Endothelial cell of umbilical vein (primary cell): Measurements from ENCODE around the gene KAZN. TPM values are rescaled to one million over a fixed set of nuclear protein-coding genes. Genes with fewer than 3 reads are reported as not detected.

ENCODE experiments used
- BruUV-seq: library from RNA; stranded (reverse); fragments of 400-500 nt; replicated peaks from 2 replicates; lab custom pipeline; 2021; lab: Mats Ljungman, UMichigan
- CTCF ChIA-PET: fragments of 300-600, 350-600 bp; sonication (Branson Sonifier 250); formaldehyde crosslinking; loops from one replicate; lab custom pipeline; 2021; ENCODE audit warnings: antibody characterized with exemption, inconsistent platforms; lab: Charles Lee
- POLR2A ChIA-PET: fragments of 300-600, 350-600 bp; sonication (Branson Sonifier 250); formaldehyde crosslinking; loops from one replicate; lab custom pipeline; 2021; ENCODE audit warnings: antibody characterized with exemption, inconsistent platforms; lab: Charles Lee
- DNase-seq: peaks from one replicate; pipeline ENCODE4 v3.0.0-alpha.2; 2011; ENCODE audit warnings: low read depth, low spot score
- FAIRE-seq: peaks from 2 replicates; lab custom pipeline; 2011; peaks lifted over from hg19 to GRCh38; lab: Jason Lieb, UNC
- H2AFZ ChIP-seq: 2 replicates; pipeline ENCODE4 v1.6.0; 2012; ENCODE audit warnings: low read depth, low read length, control low read depth, inconsistent platforms
- H3K27ac ChIP-seq: 2 replicates; pipeline ENCODE4 v1.5.1; 2011; ENCODE audit warnings: low read depth, mild to moderate bottlenecking, control low read depth, low read length, moderate library complexity; ENCODE audit not compliant: insufficient read depth
- H3K27me3 ChIP-seq, 2 experiments: 2 replicates each; pipeline versions ENCODE4 v1.6.0 to v1.6.1; 2011; ENCODE audit warnings: low read length in 2 of 2, mixed read lengths in 1 of 2; ENCODE audit not compliant: control insufficient read depth in 2 of 2, insufficient read depth in 2 of 2
- H3K36me3 ChIP-seq, 2 experiments: 2 replicates in 1 of 2; 3 replicates in 1 of 2; pipeline ENCODE4 v1.5.1; 2011; ENCODE audit warnings: low read length in 2 of 2, mild to moderate bottlenecking in 1 of 2, moderate library complexity in 1 of 2; ENCODE audit not compliant: control insufficient read depth in 2 of 2, insufficient read depth in 2 of 2; ENCODE audit errors: extremely low read depth in 1 of 2
- H3K4me1 ChIP-seq: 3 replicates; pipeline ENCODE4 v1.5.1; 2011; ENCODE audit warnings: mild to moderate bottlenecking, low read length; ENCODE audit not compliant: control insufficient read depth, insufficient read depth; ENCODE audit errors: extremely low read depth
- H3K4me2 ChIP-seq: 2 replicates; pipeline ENCODE4 v1.6.1; 2011; ENCODE audit warnings: low read length, control low read depth, mixed read lengths; ENCODE audit not compliant: insufficient read depth
- H3K4me3 ChIP-seq, 3 experiments: fragments of 200-600 bp in 1 of 3; sonication (generic), shearing (Covaris generic) in 1 of 3; replicated peaks in 1 of 3; 2 replicates each; pipeline ENCODE4 v1.5.1; 2011 to 2016; ENCODE audit warnings: control low read depth in 3 of 3, low read length in 3 of 3, mild to moderate bottlenecking in 2 of 3, inconsistent platforms in 1 of 3, low read depth in 1 of 3, moderate library complexity in 1 of 3; ENCODE audit not compliant: insufficient read depth in 1 of 3
- H3K79me2 ChIP-seq: 2 replicates; pipeline ENCODE4 v1.6.0; 2012; ENCODE audit warnings: low read length, inconsistent platforms; ENCODE audit not compliant: control insufficient read depth, insufficient read depth
- H3K9ac ChIP-seq: replicated peaks from 2 replicates; pipeline ENCODE3; 2011; ENCODE audit warnings: low read length, control low read depth; ENCODE audit not compliant: insufficient read depth; ENCODE audit errors: extremely low read depth
- H3K9me1 ChIP-seq: replicated peaks from 3 replicates; pipeline ENCODE4 v1.6.0; 2011; ENCODE audit warnings: mild to moderate bottlenecking, low read length; ENCODE audit not compliant: control insufficient read depth, insufficient read depth; ENCODE audit errors: extremely low read depth
- H3K9me3 ChIP-seq: replicated peaks from 2 replicates; pipeline ENCODE4 v1.5.1; 2012; ENCODE audit warnings: low read length, inconsistent platforms; ENCODE audit not compliant: control insufficient read depth, insufficient read depth
- H4K20me1 ChIP-seq: replicated peaks from 2 replicates; pipeline ENCODE3; 2011; ENCODE audit warnings: mild to moderate bottlenecking, low read length; ENCODE audit not compliant: control insufficient read depth, insufficient read depth; ENCODE audit errors: extremely low read depth
- EZH2 ChIP-seq: IDR thresholded peaks from 2 replicates; pipeline ENCODE4 v1.6.1; 2012; ENCODE audit warnings: borderline replicate concordance, low read depth, mild to moderate bottlenecking, moderate library complexity, low read length, inconsistent platforms; ENCODE audit not compliant: severe bottlenecking
- FOS ChIP-seq: IDR thresholded peaks from 2 replicates; pipeline ENCODE4 v1.6.1; 2011; ENCODE audit warnings: mild to moderate bottlenecking, low read length, moderate library complexity, borderline replicate concordance; ENCODE audit not compliant: insufficient read depth
- GATA2 ChIP-seq: IDR thresholded peaks from 2 replicates; pipeline ENCODE4 v1.7.0; 2011; ENCODE audit warnings: low read depth, mild to moderate bottlenecking, moderate library complexity, mixed read lengths, low read length; ENCODE audit not compliant: insufficient read length, insufficient read depth
- JUN ChIP-seq: IDR thresholded peaks from 2 replicates; pipeline ENCODE4 v1.6.1; 2011; ENCODE audit warnings: borderline replicate concordance, low read depth; ENCODE audit not compliant: insufficient read length, insufficient read depth
- MYC ChIP-seq: IDR thresholded peaks from one replicate; pipeline ENCODE4 v1.6.1; 2011; ENCODE audit warnings: mild to moderate bottlenecking, low read depth, low read length
- POLR2A ChIP-seq: IDR thresholded peaks from 2 replicates; pipeline ENCODE4 v1.6.1; 2012; ENCODE audit warnings: low read depth, mild to moderate bottlenecking, control low read depth, low read length
- POLR2AphosphoS5 ChIP-seq: IDR thresholded peaks from 2 replicates; pipeline ENCODE4 v1.6.1; 2012; ENCODE audit warnings: low read depth, mild to moderate bottlenecking, control low read depth, low read length, moderate library complexity; ENCODE audit not compliant: insufficient read depth
- dilution Hi-C: fragments of 300-500 bp; cut with MboI; formaldehyde crosslinking; loops from one replicate; pipeline ENCODE4 v1.15.0; 2019; ENCODE audit warnings: low sequenced_read_pairs; ENCODE audit not compliant: extremely low pct_ligation_motif_present
- intact Hi-C: fragments of 100-400 bp; cut with micrococcal nuclease; formaldehyde crosslinking; loops from one replicate; pipeline ENCODE4 v1.10.0; 2022
- polyA plus RNA-seq, 4 experiments: library from polyadenylated mRNA; depleted of rRNA in 3 of 4; stranded (reverse) in 3 of 4; unstranded in 1 of 4; fragments of >200 nt; gene quantifications; 2 replicates each; pipeline versions ENCODE4 v1.2.1 to v1.2.3, GENCODE V29; 2011 to 2012; ENCODE audit warnings: missing spikeins in 1 of 4
- total RNA-seq: library from RNA; stranded (reverse); gene quantifications from 2 replicates; pipeline ENCODE4 v1.2.3, GENCODE V29; 2021
- TF ChIP-seq, protein P1 (sequence below): IDR thresholded peaks from 2 replicates; pipeline ENCODE4 v1.6.1; 2011; ENCODE audit not compliant: insufficient read depth, insufficient read length
- TF ChIP-seq, protein P2 (sequence below), 2 donors: IDR thresholded peaks; 1 replicate in 1 of 2; 2 replicates in 1 of 2; pipeline ENCODE4 v1.5.1; 2011; ENCODE audit warnings: low read length in 2 of 2, mild to moderate bottlenecking in 2 of 2, moderate library complexity in 2 of 2, control low read depth in 1 of 2, inconsistent platforms in 1 of 2, low read depth in 1 of 2; ENCODE audit not compliant: insufficient read depth in 1 of 2; ENCODE audit errors: extremely low read depth in 1 of 2

The KAZN gene
- total and polyA plus RNA-seq, 2 donors (not counting 3 experiments of a cell fraction or from before 2014, with no cell fraction given), result 1.6 to 5.8 TPM

DNA sequence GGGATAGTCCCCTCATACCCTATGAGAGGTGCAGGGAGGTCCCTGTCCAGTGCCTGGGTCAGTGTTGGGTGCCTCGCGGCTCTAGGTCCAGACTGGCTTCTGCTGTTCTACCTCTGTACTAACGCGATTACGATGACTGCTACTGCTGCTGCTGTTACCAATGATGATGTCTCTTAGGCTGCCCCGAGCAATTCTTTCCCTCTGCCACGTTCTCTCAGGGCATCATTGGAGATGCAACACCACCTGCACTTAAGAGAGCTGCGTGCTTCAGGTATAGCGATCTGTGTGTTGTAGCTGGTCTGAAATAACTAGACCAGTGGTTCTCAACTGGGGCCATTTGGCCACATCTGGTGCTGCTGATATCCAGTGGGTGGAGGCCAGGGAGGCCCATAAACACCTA, 36.9 kb downstream of the KAZN start:
- Histone ChIP-seq H4K20me1 (no peaks in the 10 kb centered on the region), H3K9me3 (no peaks in the 10 kb centered on the region), H3K4me1 (no peaks in the 10 kb centered on the region), H3K79me2 (no peaks in the 10 kb centered on the region), H3K27me3 (no peaks in the 10 kb centered on the region), H3K9me1 (no peaks in the 10 kb centered on the region), H2AFZ (no peak overlapping the region), H3K36me3 (no peaks in the 10 kb centered on the region), H3K4me3 (no peak overlapping the region), H3K27ac (no peak overlapping the region), H3K9ac (no peak overlapping the region), H3K4me2 (no peak overlapping the region)
- no TSS peak for BruUV-seq
- POLR2A ChIA-PET, result no interaction called here
- TF ChIP-seq POLR2A (no peak), EZH2 (no peak), GATA2 (no peak), FOS (no peak)
- TF ChIP-seq, protein P1, sequence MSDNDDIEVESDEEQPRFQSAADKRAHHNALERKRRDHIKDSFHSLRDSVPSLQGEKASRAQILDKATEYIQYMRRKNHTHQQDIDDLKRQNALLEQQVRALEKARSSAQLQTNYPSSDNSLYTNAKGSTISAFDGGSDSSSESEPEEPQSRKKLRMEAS, result no peak
- DNase-seq (no peak), FAIRE-seq (no peak)
- CTCF ChIA-PET, result no interaction called here
- intact Hi-C loops, result no loop called here
- dilution Hi-C loops, result no loop called here

- H3K27ac ChIP-seq, result no peak overlapping the region
- H3K36me3 ChIP-seq, result no peaks in the 10 kb centered on the region
- intact Hi-C loops, result no loop called here
- ChIA-PET CTCF (no interaction called here), POLR2A (no interaction called here)
- no peak for DNase-seq
- dilution Hi-C loops, result no loop called here
- no peaks in the 10 kb centered on the region for H3K9me1 ChIP-seq
- no peak for TF ChIP-seq EZH2
- TF ChIP-seq MYC, result no peak
- TF ChIP-seq FOS, result no peak
- no peak for TF ChIP-seq JUN
- TF ChIP-seq POLR2AphosphoS5, result no peak
- TF ChIP-seq, protein P1, result no peak
- TF ChIP-seq GATA2, result no peak
- TF ChIP-seq, protein P2, sequence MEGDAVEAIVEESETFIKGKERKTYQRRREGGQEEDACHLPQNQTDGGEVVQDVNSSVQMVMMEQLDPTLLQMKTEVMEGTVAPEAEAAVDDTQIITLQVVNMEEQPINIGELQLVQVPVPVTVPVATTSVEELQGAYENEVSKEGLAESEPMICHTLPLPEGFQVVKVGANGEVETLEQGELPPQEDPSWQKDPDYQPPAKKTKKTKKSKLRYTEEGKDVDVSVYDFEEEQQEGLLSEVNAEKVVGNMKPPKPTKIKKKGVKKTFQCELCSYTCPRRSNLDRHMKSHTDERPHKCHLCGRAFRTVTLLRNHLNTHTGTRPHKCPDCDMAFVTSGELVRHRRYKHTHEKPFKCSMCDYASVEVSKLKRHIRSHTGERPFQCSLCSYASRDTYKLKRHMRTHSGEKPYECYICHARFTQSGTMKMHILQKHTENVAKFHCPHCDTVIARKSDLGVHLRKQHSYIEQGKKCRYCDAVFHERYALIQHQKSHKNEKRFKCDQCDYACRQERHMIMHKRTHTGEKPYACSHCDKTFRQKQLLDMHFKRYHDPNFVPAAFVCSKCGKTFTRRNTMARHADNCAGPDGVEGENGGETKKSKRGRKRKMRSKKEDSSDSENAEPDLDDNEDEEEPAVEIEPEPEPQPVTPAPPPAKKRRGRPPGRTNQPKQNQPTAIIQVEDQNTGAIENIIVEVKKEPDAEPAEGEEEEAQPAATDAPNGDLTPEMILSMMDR (IDR thresholded peaks at IDR 0.05; ENCODE audit: extremely low read depth in 1 of 2, insufficient read depth in 1 of 2, low read depth in 1 of 2, low read length in 2 of 2), result no peak
- TF ChIP-seq POLR2A, result no peak
- no peak overlapping the region for H3K4me2 ChIP-seq
- H3K9ac ChIP-seq, result no peak overlapping the region
- no TSS peak for BruUV-seq
- no peak for FAIRE-seq
- H3K27me3 ChIP-seq, result no peaks in the 10 kb centered on the region
- H3K79me2 ChIP-seq, result no peaks in the 10 kb centered on the region
- no peaks in the 10 kb centered on the region for H4K20me1 ChIP-seq
- no peak overlapping the region for H3K4me3 ChIP-seq
- H2AFZ ChIP-seq, result no peak overlapping the region
- no peaks in the 10 kb centered on the region for H3K4me1 ChIP-seq
- H3K9me3 ChIP-seq, result peaks cover 4% of the 10 kb centered on the region
Measured at GRCh38 chr1:14636897-14637632, 38.6 kb downstream of the KAZN start.
